ENCODE results near the gene NCKAP5. TPM values are rescaled to one million over a fixed set of nuclear protein-coding genes. Genes with fewer than 3 reads are reported as not detected.
A peak's percentile ranks its signal among the peaks of the same experiment; 100 is the strongest.
"Not testable (repeated sequence)": the region's sequence is repeated elsewhere in the genome, so short reads cannot be mapped to it uniquely, and the experiment has no call there.

NCKAP5 gene
- total RNA-seq, 1 donor from 2014 or later, result 0.26 TPM

GRCh38 chr2:132716954-132717353 lies 851.3 kb downstream of the NCKAP5 start:
- DNase-seq (ENCODE audit: low read depth) (no peak), FAIRE-seq (no peak)
- TF ChIP-seq CTCF (IDR thresholded peaks at IDR 0.05; ENCODE audit: insufficient read depth, low read length, severe bottlenecking), result no peak
- Histone ChIP-seq H3K4me3 (ENCODE audit: low read depth, low read length) (no peak overlapping the region), H3K36me3 (ENCODE audit: control insufficient read depth, insufficient read depth, low read length) (no peaks in the 10 kb centered on the region), H3K27me3 (ENCODE audit: control insufficient read depth, insufficient read depth, low read length) (no peaks in the 10 kb centered on the region)

DNA sequence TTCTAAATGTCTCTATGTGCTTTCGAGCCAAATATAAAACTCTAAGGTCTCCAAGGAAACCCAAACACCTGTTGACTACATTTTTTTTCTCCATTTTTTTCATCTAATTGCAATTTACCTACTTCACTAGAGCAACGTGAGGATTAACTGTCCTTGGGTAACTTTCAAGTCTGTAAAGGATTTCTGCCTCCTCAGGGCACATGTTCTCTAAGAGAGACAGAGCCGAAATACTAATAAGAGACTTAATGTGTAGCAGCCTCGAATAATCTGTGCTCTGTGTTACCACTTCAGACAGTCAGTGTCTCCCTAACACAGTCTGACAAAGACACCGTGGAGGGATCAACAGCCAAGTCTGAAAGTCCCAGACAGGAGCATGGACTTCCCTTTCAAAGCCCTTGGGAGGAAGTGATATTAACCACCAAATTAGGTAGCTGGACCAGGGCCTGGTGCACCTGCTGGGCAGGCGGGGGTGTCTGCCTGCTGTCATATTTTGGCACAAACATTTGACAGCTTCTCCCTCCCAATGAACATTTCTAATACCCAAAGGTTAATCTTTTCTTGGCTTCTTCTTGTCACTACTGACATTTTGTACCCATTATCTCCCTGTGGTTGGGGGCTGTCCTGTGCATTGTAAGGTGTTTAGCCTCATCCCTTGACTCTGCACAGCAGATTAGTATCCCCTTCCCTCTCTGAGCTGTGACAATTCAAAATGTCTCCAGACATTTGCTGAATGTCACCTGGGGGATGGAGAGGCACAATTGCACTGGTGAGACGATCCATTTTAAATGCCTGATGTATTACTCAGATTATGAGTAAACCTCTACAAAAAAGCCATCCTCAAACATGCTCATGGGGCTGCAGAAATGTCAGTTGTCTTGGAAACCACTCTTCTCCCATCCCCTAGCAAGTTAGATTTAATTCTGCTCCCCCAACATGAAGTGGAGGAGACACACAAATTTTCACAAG lies 852.6 kb downstream of the NCKAP5 start:
- FAIRE-seq (no peak), DNase-seq (ENCODE audit: low read depth) (no peak)
- H3K27me3 ChIP-seq (ENCODE audit: control insufficient read depth, insufficient read depth, low read length), result no peaks in the 10 kb centered on the region
- no peak overlapping the region for H3K4me3 ChIP-seq (ENCODE audit: low read depth, low read length)
- TF ChIP-seq CTCF (IDR thresholded peaks at IDR 0.05; ENCODE audit: insufficient read depth, low read length, severe bottlenecking), result no peak
- H3K36me3 ChIP-seq (ENCODE audit: control insufficient read depth, insufficient read depth, low read length), result no peaks in the 10 kb centered on the region

GRCh38 chr2:132703396-132703795 lies 864.9 kb downstream of the NCKAP5 start:
- Histone ChIP-seq H3K27me3 (ENCODE audit: control insufficient read depth, insufficient read depth, low read length) (no peaks in the 10 kb centered on the region), H3K4me3 (ENCODE audit: low read depth, low read length) (no peak overlapping the region), H3K36me3 (ENCODE audit: control insufficient read depth, insufficient read depth, low read length) (no peaks in the 10 kb centered on the region)
- no peak for TF ChIP-seq CTCF (IDR thresholded peaks at IDR 0.05; ENCODE audit: insufficient read depth, low read length, severe bottlenecking)
- DNase-seq (ENCODE audit: low read depth) (no peak), FAIRE-seq (no peak)

- peak; percentile 25 for DNase-seq (ENCODE audit: low read depth)
Measured at GRCh38 chr2:132701810-132702209, 866.5 kb downstream of the NCKAP5 start.

DNA sequence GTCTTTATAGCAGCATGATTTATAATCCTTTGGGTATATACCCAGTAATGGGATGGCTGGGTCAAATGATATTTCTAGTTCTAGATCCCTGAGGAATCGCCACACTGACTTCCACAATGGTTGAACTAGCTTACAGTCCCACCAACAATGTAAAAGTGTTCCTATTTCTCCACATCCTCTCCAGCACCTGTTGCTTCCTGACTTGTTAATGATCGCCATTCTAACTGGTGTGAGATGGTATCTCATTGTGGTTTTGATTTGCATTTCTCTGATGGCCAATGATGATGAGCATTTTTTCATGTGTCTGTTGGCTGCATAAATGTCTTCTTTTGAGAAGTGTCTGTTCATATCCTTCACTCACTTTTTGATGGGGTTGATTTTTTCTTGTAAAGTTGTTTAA lies 868.5 kb downstream of the NCKAP5 start:
- not testable (repeated sequence) for H3K27me3 ChIP-seq (ENCODE audit: control insufficient read depth, insufficient read depth, low read length); FAIRE-seq; DNase-seq (ENCODE audit: low read depth)

More at GRCh38 chr2:132701810-132702209, 866.5 kb downstream of the NCKAP5 start:
- FAIRE-seq, result no peak
- no peak for TF ChIP-seq CTCF (IDR thresholded peaks at IDR 0.05; ENCODE audit: insufficient read depth, low read length, severe bottlenecking)
- H3K4me3 ChIP-seq (ENCODE audit: low read depth, low read length), result no peak overlapping the region
- no peaks in the 10 kb centered on the region for H3K36me3 ChIP-seq (ENCODE audit: control insufficient read depth, insufficient read depth, low read length)
- H3K27me3 ChIP-seq (ENCODE audit: control insufficient read depth, insufficient read depth, low read length), result no peaks in the 10 kb centered on the region

DNA sequence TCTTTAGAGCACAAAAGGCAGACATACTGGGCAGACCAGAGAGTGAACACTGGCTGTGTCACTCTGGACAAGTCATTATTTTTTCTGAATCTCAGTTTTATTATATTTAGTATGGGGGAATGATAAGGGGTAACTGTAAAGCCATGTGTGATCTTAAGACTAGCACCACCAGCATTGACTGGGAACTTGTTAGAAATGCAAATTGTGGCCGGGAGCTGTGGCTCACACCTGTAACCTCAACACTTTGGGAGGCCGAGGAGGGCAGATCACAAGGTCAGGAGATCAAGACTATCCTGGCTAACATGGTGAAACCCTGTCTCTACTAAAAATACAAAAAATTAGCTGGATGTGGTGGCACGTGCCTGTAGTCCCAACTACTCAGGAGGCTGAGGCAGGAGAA lies 869.9 kb downstream of the NCKAP5 start:
- H3K36me3 ChIP-seq (ENCODE audit: control insufficient read depth, insufficient read depth, low read length); FAIRE-seq; DNase-seq (ENCODE audit: low read depth): not testable (repeated sequence)

More for the DNA sequence above, 868.5 kb downstream of the NCKAP5 start:
- H3K36me3 ChIP-seq (ENCODE audit: control insufficient read depth, insufficient read depth, low read length); H3K4me3 ChIP-seq (ENCODE audit: low read depth, low read length): not testable (repeated sequence)

More for the DNA sequence above, 869.9 kb downstream of the NCKAP5 start:
- not testable (repeated sequence) for H3K27me3 ChIP-seq (ENCODE audit: control insufficient read depth, insufficient read depth, low read length); H3K4me3 ChIP-seq (ENCODE audit: low read depth, low read length)

All from bronchial epithelial cell (primary cell).